Small intestine (tissue), 7 donors: ENCODE results near the gene ARHGAP24. TPM values are rescaled to one million over a fixed set of nuclear protein-coding genes. Genes with fewer than 3 reads are reported as not detected.

Experiments used
- DNase-seq, 2 donors: peaks; one replicate each; pipeline versions ENCODE4 v3.0.0 to v3.0.0-alpha.2; 2013
- FAIRE-seq: peaks from 2 replicates; lab custom pipeline; 2012; peaks lifted over from hg19 to GRCh38; lab: Jason Lieb, UNC
- H3K27ac ChIP-seq, 3 donors: one replicate each; pipeline ENCODE4 v1.5.1; 2013; ENCODE audit warnings: low read length in 2 of 3, mild to moderate bottlenecking in 2 of 3, control low read depth in 1 of 3, inconsistent platforms in 1 of 3, low read depth in 1 of 3, moderate library complexity in 1 of 3
- H3K27me3 ChIP-seq, 3 donors: one replicate each; pipeline ENCODE4 v1.6.1; 2013; ENCODE audit warnings: low read length in 3 of 3, inconsistent platforms in 1 of 3; ENCODE audit not compliant: control insufficient read depth in 3 of 3, insufficient read depth in 3 of 3
- H3K36me3 ChIP-seq, 3 donors: one replicate each; pipeline ENCODE4 v1.6.1; 2013; ENCODE audit warnings: low read length in 3 of 3, inconsistent platforms in 1 of 3, low read depth in 1 of 3, mild to moderate bottlenecking in 1 of 3, moderate library complexity in 1 of 3; ENCODE audit not compliant: control insufficient read depth in 3 of 3, insufficient read depth in 2 of 3
- H3K4me1 ChIP-seq, 3 donors: one replicate each; pipeline ENCODE4 v1.6.1; 2013; ENCODE audit warnings: low read length in 2 of 3, inconsistent platforms in 1 of 3, low read depth in 1 of 3, mild to moderate bottlenecking in 1 of 3, moderate library complexity in 1 of 3; ENCODE audit not compliant: control insufficient read depth in 3 of 3, insufficient read depth in 2 of 3
- H3K4me3 ChIP-seq, 3 donors: one replicate each; pipeline ENCODE4 v1.5.1; 2013; ENCODE audit warnings: low read length in 3 of 3, control low read depth in 1 of 3, inconsistent platforms in 1 of 3, low read depth in 1 of 3, mild to moderate bottlenecking in 1 of 3, moderate library complexity in 1 of 3
- H3K9me3 ChIP-seq, 2 donors: one replicate each; pipeline ENCODE4 v1.6.1; 2013; ENCODE audit warnings: low read depth in 1 of 2, low read length in 1 of 2; ENCODE audit not compliant: control insufficient read depth in 2 of 2, insufficient read depth in 1 of 2
- whole genome bisulfite sequencing, 3 donors: extraction: QIAGEN DNeasy Blood & Tissue Kit; methylation state at CpG; one replicate each; pipeline ENCODE4 v1.1.7; 2013; 5-methylcytosine and 5-hydroxymethylcytosine counted together
- polyA plus RNA-seq, 4 donors: library from polyadenylated mRNA; stranded (reverse) in 3 of 4; unstranded in 1 of 4; fragments of 200-250 nt in 3 of 4; fragments of 120-200 nt in 1 of 4; gene quantifications; one replicate each; pipeline versions ENCODE4 v1.2.1 to v1.2.3, GENCODE V29; 2013
- donor health status: healthy with polysubstance abuse.
- donor health status: control.
- donor health status: control.
- donor health status: Bipolar disorder and iron deficiency.
- donor health status: healthy.

Gene ARHGAP24
- polyA plus RNA-seq, 4 donors = 1.1 to 4.0 (median 3.8) TPM

GRCh38 chr4:85769009-85769408 lies 294.1 kb downstream of the ARHGAP24 start:
- Histone ChIP-seq H3K9me3 (no peaks in the 10 kb centered on the region), H3K36me3 (no peaks in the 10 kb centered on the region), H3K4me3 (no peak overlapping the region), H3K27ac (no peak overlapping the region), H3K4me1 (no peaks in the 10 kb centered on the region), H3K27me3 (no peaks in the 10 kb centered on the region)
- FAIRE-seq = no peak
- no peak for DNase-seq
- 80 to 91% (median 87%) methylated on average over 2 of the region's 2 CpGs for WGBS, 3 donors

GRCh38 chr4:85772470-85772869 lies 297.5 kb downstream of the ARHGAP24 start:
- Histone ChIP-seq H3K27me3 (no peaks in the 10 kb centered on the region), H3K4me1 (no peaks in the 10 kb centered on the region), H3K27ac (no peak overlapping the region), H3K9me3 (no peaks in the 10 kb centered on the region), H3K36me3 (no peaks in the 10 kb centered on the region), H3K4me3 (no peak overlapping the region)
- FAIRE-seq = no peak
- DNase-seq = no peak
- WGBS, 3 donors = 57 to 66% (median 57%) methylated on average over 1 of the region's 1 CpG

GRCh38 chr4:85773372-85773771 lies 298.4 kb downstream of the ARHGAP24 start:
- 77 to 100% (median 97%) methylated on average over 1 of the region's 1 CpG for WGBS, 3 donors
- H3K27me3 ChIP-seq = no peaks in the 10 kb centered on the region
- no peaks in the 10 kb centered on the region for H3K4me1 ChIP-seq
- no peak for FAIRE-seq
- DNase-seq = no peak
- H3K36me3 ChIP-seq = no peaks in the 10 kb centered on the region
- H3K9me3 ChIP-seq = no peaks in the 10 kb centered on the region
- no peak overlapping the region for H3K4me3 ChIP-seq
- no peak overlapping the region for H3K27ac ChIP-seq

GRCh38 chr4:85774000-85774399 lies 299.1 kb downstream of the ARHGAP24 start:
- FAIRE-seq (no peak), DNase-seq (no peak)
- Histone ChIP-seq H3K9me3 (no peaks in the 10 kb centered on the region), H3K4me1 (no peaks in the 10 kb centered on the region), H3K27me3 (no peaks in the 10 kb centered on the region), H3K4me3 (no peak overlapping the region), H3K36me3 (no peaks in the 10 kb centered on the region), H3K27ac (no peak overlapping the region)
- 82 to 94% (median 90%) methylated on average over 1 of the region's 1 CpG for WGBS, 3 donors

- H3K36me3 ChIP-seq = no peaks in the 10 kb centered on the region
- FAIRE-seq = no peak
- H3K4me3 ChIP-seq = no peak overlapping the region
- H3K9me3 ChIP-seq = no peaks in the 10 kb centered on the region
- DNase-seq = no peak
- WGBS, 3 donors = 70 to 79% (median 76%) methylated on average over 3 of the region's 3 CpGs
- no peak overlapping the region for H3K27ac ChIP-seq
- no peaks in the 10 kb centered on the region for H3K27me3 ChIP-seq
- no peaks in the 10 kb centered on the region for H3K4me1 ChIP-seq
These were observed 299.5 kb downstream of the ARHGAP24 start for GRCh38 chr4:85774489-85774888.

- Histone ChIP-seq H3K27me3 (no peaks in the 10 kb centered on the region), H3K27ac (no peak overlapping the region), H3K4me3 (no peak overlapping the region), H3K4me1 (no peaks in the 10 kb centered on the region), H3K36me3 (no peaks in the 10 kb centered on the region), H3K9me3 (no peaks in the 10 kb centered on the region)
- 67 to 74% (median 73%) methylated on average over 2 of the region's 2 CpGs for WGBS, 3 donors
- DNase-seq = no peak
- no peak for FAIRE-seq
These were observed 301.1 kb downstream of the ARHGAP24 start for GRCh38 chr4:85776096-85776495.

GRCh38 chr4:85776579-85776978 lies 301.6 kb downstream of the ARHGAP24 start:
- Histone ChIP-seq H3K27me3 (no peaks in the 10 kb centered on the region), H3K27ac (no peak overlapping the region), H3K4me3 (no peak overlapping the region), H3K4me1 (no peaks in the 10 kb centered on the region), H3K36me3 (no peaks in the 10 kb centered on the region), H3K9me3 (no peaks in the 10 kb centered on the region)
- DNase-seq = no peak
- WGBS, 3 donors = 74 to 83% (median 79%) methylated on average over 1 of the region's 1 CpG
- FAIRE-seq = no peak

- WGBS, 3 donors = 47 to 61% (median 61%) methylated on average over 3 of the region's 3 CpGs
These were observed 303.1 kb downstream of the ARHGAP24 start for GRCh38 chr4:85777908-85778631.

More at GRCh38 chr4:85777908-85778631, 303.1 kb downstream of the ARHGAP24 start:
- FAIRE-seq (no peak), DNase-seq (peak in 1 of 2 donors; percentile 29)
- Histone ChIP-seq H3K27me3 (no peaks in the 10 kb centered on the region), H3K36me3 (no peaks in the 10 kb centered on the region), H3K9me3 (no peaks in the 10 kb centered on the region), H3K4me1 (no peaks in the 10 kb centered on the region), H3K27ac (peak overlapping the region in 1 of 3 donors; percentile 72), H3K4me3 (no peak overlapping the region)
